GM20000 (cell line): ENCODE measurements around the gene LGR5.
"Not testable (repeated sequence)": the region's sequence is repeated elsewhere in the genome, so short reads cannot be mapped to it uniquely, and the experiment has no call there.

ENCODE experiments used
- DNase-seq: peaks from one replicate; pipeline ENCODE4 v3.0.0; 2012; ENCODE audit warnings: low spot score
- TF ChIP-seq, protein P1 (sequence below): IDR thresholded peaks from 2 replicates; pipeline ENCODE4 v1.5.1; 2012; ENCODE audit warnings: mild to moderate bottlenecking, control low read depth; ENCODE audit errors: extremely low read depth, missing control alignments

Gene LGR5

DNA sequence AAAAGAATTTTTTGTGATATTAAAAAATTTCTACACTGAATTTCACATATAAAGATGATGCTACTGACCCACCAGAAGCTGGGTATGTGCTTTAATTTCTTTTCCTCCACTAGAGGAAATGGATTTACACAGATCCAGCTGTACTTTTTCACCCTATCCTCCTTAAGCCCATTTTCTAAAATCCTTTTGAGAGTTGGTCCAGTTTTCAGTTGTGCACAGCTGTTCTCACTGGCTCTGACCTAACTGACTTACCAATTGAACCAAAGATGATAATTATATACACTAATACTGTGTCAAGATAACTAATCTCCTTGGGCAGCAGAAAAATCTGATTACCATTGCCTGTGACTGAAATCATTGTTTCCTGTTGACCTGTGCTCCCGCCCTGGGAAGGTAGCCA, 115.6 kb downstream of the LGR5 start:
- TF ChIP-seq, protein P1, sequence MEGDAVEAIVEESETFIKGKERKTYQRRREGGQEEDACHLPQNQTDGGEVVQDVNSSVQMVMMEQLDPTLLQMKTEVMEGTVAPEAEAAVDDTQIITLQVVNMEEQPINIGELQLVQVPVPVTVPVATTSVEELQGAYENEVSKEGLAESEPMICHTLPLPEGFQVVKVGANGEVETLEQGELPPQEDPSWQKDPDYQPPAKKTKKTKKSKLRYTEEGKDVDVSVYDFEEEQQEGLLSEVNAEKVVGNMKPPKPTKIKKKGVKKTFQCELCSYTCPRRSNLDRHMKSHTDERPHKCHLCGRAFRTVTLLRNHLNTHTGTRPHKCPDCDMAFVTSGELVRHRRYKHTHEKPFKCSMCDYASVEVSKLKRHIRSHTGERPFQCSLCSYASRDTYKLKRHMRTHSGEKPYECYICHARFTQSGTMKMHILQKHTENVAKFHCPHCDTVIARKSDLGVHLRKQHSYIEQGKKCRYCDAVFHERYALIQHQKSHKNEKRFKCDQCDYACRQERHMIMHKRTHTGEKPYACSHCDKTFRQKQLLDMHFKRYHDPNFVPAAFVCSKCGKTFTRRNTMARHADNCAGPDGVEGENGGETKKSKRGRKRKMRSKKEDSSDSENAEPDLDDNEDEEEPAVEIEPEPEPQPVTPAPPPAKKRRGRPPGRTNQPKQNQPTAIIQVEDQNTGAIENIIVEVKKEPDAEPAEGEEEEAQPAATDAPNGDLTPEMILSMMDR: no peak
- DNase-seq: no peak

DNA sequence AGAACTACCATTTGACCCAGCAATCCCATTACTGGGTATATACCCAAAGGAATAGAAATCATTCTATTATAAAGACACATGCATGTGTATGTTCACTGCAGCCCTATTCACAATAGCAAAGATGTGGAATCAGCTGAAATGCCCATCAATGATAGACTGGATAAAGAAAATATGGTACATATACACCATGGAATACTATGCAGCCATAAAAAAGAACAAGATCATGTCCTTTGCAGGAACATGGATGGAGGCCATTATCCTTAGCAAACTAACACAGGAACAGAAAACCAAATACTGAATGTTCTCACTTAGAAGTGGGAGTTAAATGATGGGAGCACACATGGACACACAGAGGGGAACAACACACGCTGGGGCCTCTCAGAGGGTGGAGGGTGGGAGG, 116.2 kb downstream of the LGR5 start:
- not testable (repeated sequence) for DNase-seq

DNA sequence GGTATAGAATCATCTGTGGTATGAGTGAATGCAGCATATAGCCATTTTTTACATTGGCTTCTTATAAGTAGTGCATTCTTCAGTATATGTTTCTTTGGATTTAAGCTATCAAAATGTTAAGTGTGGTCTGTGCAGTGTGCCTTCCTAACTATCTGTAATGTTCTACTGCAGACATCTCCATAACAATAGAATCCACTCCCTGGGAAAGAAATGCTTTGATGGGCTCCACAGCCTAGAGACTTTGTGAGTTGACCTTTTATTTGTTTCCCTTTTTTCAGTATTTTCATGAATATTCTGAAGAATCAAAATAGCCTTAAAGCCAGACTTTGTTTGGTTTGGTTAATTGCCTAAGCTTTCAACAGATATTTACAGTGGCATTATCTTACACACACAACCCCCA, 116.8 kb downstream of the LGR5 start:
- DNase-seq: no peak
- TF ChIP-seq, protein P1: no peak

DNA sequence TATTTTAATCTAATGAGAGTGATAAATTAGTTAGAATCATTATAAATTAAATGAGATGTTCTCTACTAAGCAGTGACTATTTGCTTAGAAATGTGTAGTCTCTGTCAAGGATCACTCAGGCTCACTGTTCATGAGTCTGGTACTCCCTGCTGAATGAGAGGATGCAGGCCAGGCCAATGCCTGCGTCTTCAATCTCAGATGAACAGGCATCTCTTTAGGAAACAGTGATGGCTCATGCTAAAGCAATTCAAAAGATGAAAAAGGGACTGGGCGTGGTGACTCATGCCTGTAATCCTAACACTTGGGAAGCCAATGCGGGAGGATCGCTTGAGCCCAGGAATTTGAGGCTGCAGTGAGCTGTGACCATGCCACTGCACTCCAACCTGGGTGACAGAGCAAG, 117.3 kb downstream of the LGR5 start:
- TF ChIP-seq, protein P1: no peak

DNA sequence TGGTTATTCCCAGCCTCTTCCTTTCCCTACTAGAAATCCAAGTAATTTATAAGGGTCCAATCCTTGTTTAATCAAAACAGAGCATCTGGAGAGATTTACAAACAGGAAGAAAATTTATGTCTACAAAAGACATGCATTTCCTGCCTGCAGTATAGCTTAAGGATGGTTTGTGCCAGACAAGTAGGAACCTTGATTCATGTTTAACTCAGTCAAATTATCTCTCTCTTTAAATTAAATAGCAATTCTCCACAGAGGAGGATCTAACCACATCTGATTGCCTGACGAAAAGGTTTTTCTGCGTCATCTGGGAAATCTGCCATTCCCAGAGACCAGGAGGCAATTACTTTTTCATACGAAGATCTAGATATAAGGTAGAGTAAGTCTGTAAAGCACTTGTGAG, 118.8 kb downstream of the LGR5 start:
- TF ChIP-seq, protein P1: no peak
- no peak for DNase-seq

More for the DNA sequence above, 117.3 kb downstream of the LGR5 start:
- no peak for DNase-seq

DNA sequence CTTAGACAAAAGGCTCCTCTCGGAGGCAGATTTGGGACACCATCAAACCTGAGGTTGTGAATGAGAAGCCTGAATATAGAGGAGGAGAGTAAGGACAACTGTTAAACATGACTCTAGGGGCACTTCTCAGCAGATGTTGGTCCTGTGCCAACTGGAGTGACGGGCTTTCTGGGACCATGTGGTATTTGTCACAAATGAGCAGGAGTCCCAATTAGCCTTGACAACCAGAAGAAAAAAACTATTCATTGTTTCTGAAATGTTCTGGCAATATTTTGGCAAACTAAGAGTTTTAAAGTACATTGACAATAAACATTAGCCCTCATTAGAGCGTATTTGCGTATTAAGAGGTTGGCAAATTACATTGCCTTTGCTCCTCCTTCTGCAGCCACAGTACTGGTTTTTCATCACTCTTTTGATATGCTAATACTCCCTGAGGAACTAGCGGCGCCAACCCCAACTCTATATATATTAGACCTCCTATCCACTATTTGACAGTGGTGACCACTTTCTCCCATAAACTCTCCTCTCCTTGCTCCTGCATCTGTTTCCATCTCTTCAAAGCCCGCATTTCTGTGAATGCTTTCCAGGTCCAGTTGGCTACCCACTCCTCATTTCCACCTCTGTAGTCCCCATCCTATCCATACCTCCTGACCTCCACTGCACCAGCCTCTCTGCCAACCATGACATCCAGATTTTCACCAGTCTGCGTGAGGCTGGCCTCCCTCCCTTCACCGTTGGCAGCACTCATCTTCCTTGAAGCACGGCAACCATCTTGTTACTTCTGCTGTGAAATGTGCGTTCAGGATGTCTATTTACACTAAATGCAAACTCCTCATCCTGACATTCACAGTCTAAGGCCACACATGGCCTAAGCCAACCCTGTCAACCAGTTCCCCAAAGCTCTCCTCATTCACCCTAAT, 123.3 kb downstream of the LGR5 start:
- no peak for DNase-seq
- TF ChIP-seq, protein P1: no peak

DNA sequence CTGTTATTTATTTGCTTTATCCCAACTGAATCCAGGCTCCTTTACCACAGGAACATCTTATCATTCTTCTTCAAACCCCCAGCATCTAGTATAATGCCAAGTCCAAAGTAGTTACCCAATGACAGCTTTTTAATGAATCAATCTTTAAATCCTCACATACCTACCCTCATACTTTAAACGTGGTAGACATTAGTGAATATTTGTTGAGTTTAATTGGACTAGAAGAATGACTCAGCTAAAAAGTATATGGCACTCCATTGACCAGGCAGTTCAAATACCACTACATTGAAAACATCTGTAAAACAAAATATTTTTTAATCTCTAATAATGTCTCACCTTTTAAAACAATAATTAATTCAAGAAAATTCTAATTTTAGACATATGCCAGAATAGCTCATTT, 125.9 kb downstream of the LGR5 start:
- no peak for DNase-seq
- TF ChIP-seq, protein P1: no peak

DNA sequence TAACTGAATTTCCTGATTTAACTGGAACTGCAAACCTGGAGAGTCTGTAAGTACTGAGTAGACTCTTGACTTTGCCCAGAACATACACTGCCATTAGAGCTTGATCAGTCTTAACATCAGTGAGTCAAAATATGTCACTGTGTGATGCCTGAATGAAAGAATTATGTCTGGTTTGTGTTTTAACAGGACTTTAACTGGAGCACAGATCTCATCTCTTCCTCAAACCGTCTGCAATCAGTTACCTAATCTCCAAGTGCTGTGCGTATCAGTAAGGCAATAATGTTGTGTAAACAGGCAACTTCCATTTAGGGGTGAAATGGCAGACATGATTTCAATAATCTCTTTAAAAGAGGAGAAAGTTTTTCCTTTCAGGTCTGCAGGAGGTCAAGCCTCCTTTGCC, 127.1 kb downstream of the LGR5 start:
- TF ChIP-seq, protein P1: no peak
- DNase-seq: no peak
